GM23248 (cell line): ENCODE measurements around the gene L3MBTL1.

ENCODE experiments used
- EZH2 ChIP-seq: fragments of 200-600 bp; sonication (generic); IDR thresholded peaks from 2 replicates; pipeline ENCODE4 v1.6.1; 2018; ENCODE audit warnings: antibody characterized with exemption, mild to moderate bottlenecking; ENCODE audit not compliant: insufficient read depth, poor library complexity, severe bottlenecking
- EZH2phosphoT487 ChIP-seq: fragments of 200-600 bp; sonication (generic); IDR thresholded peaks from 2 replicates; pipeline ENCODE4 v1.6.1; 2018; ENCODE audit warnings: antibody characterized with exemption, moderate library complexity, mild to moderate bottlenecking, low read depth; ENCODE audit not compliant: insufficient read depth

DNA sequence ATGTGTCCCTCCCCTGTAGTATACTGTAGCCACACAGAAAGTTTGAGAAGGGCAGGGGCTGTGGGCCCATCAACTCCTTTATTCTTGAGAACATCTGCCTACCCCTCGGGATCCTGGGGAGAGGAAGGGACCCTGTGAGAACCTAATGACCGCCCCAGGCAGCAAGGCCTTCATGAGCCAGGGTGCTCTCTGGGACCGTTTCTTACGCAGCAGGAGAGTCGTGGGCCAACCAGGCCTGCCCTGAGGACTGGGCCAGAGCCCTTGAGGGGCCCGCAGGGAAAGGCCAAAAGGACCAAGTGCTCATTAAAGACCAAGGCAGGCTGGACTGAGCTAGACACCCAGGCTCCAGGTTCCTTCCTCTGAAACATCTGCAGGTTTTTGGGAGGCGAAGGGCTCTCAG is 56.5 kb downstream of the L3MBTL1 start:
- TF ChIP-seq EZH2phosphoT487 (no peak), EZH2 (no peak)
